GM15510 (cell line): Measurements from ENCODE around the gene SPON1.

Experiments
- POLR2A ChIP-seq: IDR thresholded peaks from 3 replicates; pipeline ENCODE4 v1.6.1; 2011; ENCODE audit warnings: borderline replicate concordance; ENCODE audit not compliant: insufficient read length; ENCODE audit errors: extremely low read depth

The SPON1 gene

GRCh38 chr11:13940907-13941256, 21.6 kb upstream of the SPON1 start:
- TF ChIP-seq POLR2A = no peak

GRCh38 chr11:13941775-13942174, 20.7 kb upstream of the SPON1 start:
- no peak for TF ChIP-seq POLR2A

- TF ChIP-seq POLR2A = no peak
Measured at GRCh38 chr11:13942378-13942777, 20.1 kb upstream of the SPON1 start.

GRCh38 chr11:13942971-13943381, 19.5 kb upstream of the SPON1 start:
- TF ChIP-seq POLR2A = no peak

- no peak for TF ChIP-seq POLR2A
Measured at GRCh38 chr11:13944016-13944415, 18.5 kb upstream of the SPON1 start.

GRCh38 chr11:13944911-13945425, 17.6 kb upstream of the SPON1 start:
- no peak for TF ChIP-seq POLR2A

GRCh38 chr11:13947379-13947778, 15.1 kb upstream of the SPON1 start:
- TF ChIP-seq POLR2A = no peak

GRCh38 chr11:13949876-13950275, 12.6 kb upstream of the SPON1 start:
- TF ChIP-seq POLR2A = no peak

GRCh38 chr11:13952221-13952620, 10.3 kb upstream of the SPON1 start:
- no peak for TF ChIP-seq POLR2A

GRCh38 chr11:13952668-13953067, 9.9 kb upstream of the SPON1 start:
- no peak for TF ChIP-seq POLR2A

GRCh38 chr11:13954591-13954990, 7.9 kb upstream of the SPON1 start:
- TF ChIP-seq POLR2A = no peak

GRCh38 chr11:13955971-13956421, 6.5 kb upstream of the SPON1 start:
- TF ChIP-seq POLR2A = no peak

GRCh38 chr11:13956988-13957387, 5.5 kb upstream of the SPON1 start:
- no peak for TF ChIP-seq POLR2A

- TF ChIP-seq POLR2A = no peak
Measured at GRCh38 chr11:13958641-13959400, 3.7 kb upstream of the SPON1 start.

GRCh38 chr11:13962198-13962561, 343 bp upstream of the SPON1 start:
- no peak for TF ChIP-seq POLR2A

- no peak for TF ChIP-seq POLR2A
Measured at GRCh38 chr11:13963169-13963948, 836 bp downstream of the SPON1 start.
